DOHH2 (cell line): Measurements from ENCODE around the gene MT1X.

Source experiments
- H3F3A ChIP-seq: fragments of 200-600 bp; sonication (generic), shearing (Covaris generic); 2 replicates; pipeline ENCODE4 v1.6.0; 2016; ENCODE audit warnings: antibody characterized with exemption, mild to moderate bottlenecking; ENCODE audit not compliant: control insufficient read depth, insufficient read depth
- H3K27ac ChIP-seq: fragments of 200-600 bp; sonication (generic); 2 replicates; pipeline ENCODE4 v1.5.1; 2014; ENCODE audit warnings: low read depth, mild to moderate bottlenecking, low read length, moderate library complexity
- H3K27me3 ChIP-seq: fragments of 200-600 bp; sonication (generic); 2 replicates; pipeline ENCODE4 v1.6.1; 2014; ENCODE audit warnings: mild to moderate bottlenecking, low read length, mixed read lengths; ENCODE audit not compliant: control insufficient read depth
- H3K36me3 ChIP-seq: fragments of 200-600 bp; sonication (generic); 2 replicates; pipeline ENCODE4 v1.6.1; 2014; ENCODE audit warnings: mild to moderate bottlenecking, low read length, moderate library complexity, mixed read lengths; ENCODE audit not compliant: control insufficient read depth
- H3K4me1 ChIP-seq: fragments of 200-600 bp; sonication (generic); 2 replicates; pipeline ENCODE4 v1.6.1; 2014; ENCODE audit warnings: mild to moderate bottlenecking, low read length, mixed read lengths; ENCODE audit not compliant: control insufficient read depth
- H3K4me2 ChIP-seq: fragments of 200-600 bp; sonication (generic); 2 replicates; pipeline ENCODE4 v1.6.0; 2014; ENCODE audit warnings: mild to moderate bottlenecking, low read length, moderate library complexity
- H3K4me3 ChIP-seq: fragments of 200-600 bp; sonication (generic); 2 replicates; pipeline ENCODE4 v1.5.1; 2014; ENCODE audit warnings: mild to moderate bottlenecking, low read length, mixed read lengths
- H3K79me2 ChIP-seq: fragments of 200-600 bp; sonication (generic); 2 replicates; pipeline ENCODE4 v1.6.1; 2014; ENCODE audit warnings: mild to moderate bottlenecking, low read length, mixed read lengths; ENCODE audit not compliant: control insufficient read depth
- H3K9me2 ChIP-seq: fragments of 200-600 bp; sonication (generic); replicated peaks from 2 replicates; pipeline ENCODE4 v1.6.1; 2014; ENCODE audit warnings: mild to moderate bottlenecking, low read length, mixed read lengths; ENCODE audit not compliant: control insufficient read depth
- H3K9me3 ChIP-seq: fragments of 200-600 bp; sonication (generic); 2 replicates; pipeline ENCODE4 v1.6.1; 2014; ENCODE audit warnings: antibody characterized with exemption, low read length, mixed read lengths; ENCODE audit not compliant: control insufficient read depth, insufficient read depth
- H4K20me1 ChIP-seq: fragments of 200-600 bp; sonication (generic); 2 replicates; pipeline ENCODE4 v1.6.0; 2014; ENCODE audit warnings: low read depth, mild to moderate bottlenecking, antibody characterized with exemption, low read length, moderate library complexity; ENCODE audit not compliant: control insufficient read depth, insufficient read depth
- CTCF ChIP-seq: fragments of 200-600 bp; sonication (generic); IDR thresholded peaks from one replicate; pipeline ENCODE4 v1.5.1; 2014; ENCODE audit warnings: antibody characterized with exemption, mild to moderate bottlenecking, low read depth, low read length; ENCODE audit not compliant: poor library complexity, severe bottlenecking
- EZH2phosphoT487 ChIP-seq: fragments of 200-600 bp; sonication (generic); IDR thresholded peaks from 2 replicates; pipeline ENCODE4 v1.6.1; 2017; ENCODE audit warnings: borderline replicate concordance, mild to moderate bottlenecking, antibody characterized with exemption, low read length, moderate library complexity, mixed read lengths

The MT1X gene

GRCh38 chr16:56667581-56668571 is 14.4 kb upstream of the MT1X start, which contains the start of gene MT1G:
TSS of gene MT1G (minus strand) at chr16:56668065. CDS start at chr16:56667993, 72 bp downstream.
- Histone ChIP-seq H3K27me3 (peaks cover 71% of the 10 kb centered on the region), H3K4me2 (no peak within 1 kb of the TSS), H3K9me2 (no peaks in the 10 kb centered on the region), H3K9me3 (no peaks in the 10 kb centered on the region), H4K20me1 (no peaks in the 10 kb centered on the region), H3F3A (no peaks in the 10 kb centered on the region), H3K4me3 (no peak within 1 kb of the TSS), H3K4me1 (no peaks in the 10 kb centered on the region), H3K79me2 (no peaks in the 10 kb centered on the region), H3K36me3 (no peaks in the 10 kb centered on the region), H3K27ac (no peak within 1 kb of the TSS)
- TF ChIP-seq CTCF (no peak), EZH2phosphoT487 (0 out of 2 replicates have a peak, but pooled peaks have one; percentile 16)

GRCh38 chr16:56669005-56669839 is 13.0 kb upstream of the MT1X start, which contains the start of gene MT1H:
TSS of gene MT1H (plus strand) at chr16:56669814. CDS start at chr16:56669885, 71 bp downstream.
- Histone ChIP-seq H3F3A (no peaks in the 10 kb centered on the region), H4K20me1 (no peaks in the 10 kb centered on the region), H3K27ac (no peak within 1 kb of the TSS), H3K79me2 (no peaks in the 10 kb centered on the region), H3K9me2 (no peaks in the 10 kb centered on the region), H3K4me3 (no peak within 1 kb of the TSS), H3K36me3 (no peaks in the 10 kb centered on the region), H3K27me3 (peaks cover 77% of the 10 kb centered on the region), H3K4me1 (no peaks in the 10 kb centered on the region), H3K4me2 (no peak within 1 kb of the TSS), H3K9me3 (no peaks in the 10 kb centered on the region)
- TF ChIP-seq CTCF (no peak), EZH2phosphoT487 (no peak)

- Histone ChIP-seq H3K36me3 (no peaks in the 10 kb centered on the region), H3F3A (no peaks in the 10 kb centered on the region), H3K27ac (no peak overlapping the region), H4K20me1 (no peaks in the 10 kb centered on the region), H3K79me2 (no peaks in the 10 kb centered on the region), H3K4me2 (no peak overlapping the region), H3K9me3 (no peaks in the 10 kb centered on the region), H3K4me3 (no peak overlapping the region), H3K4me1 (no peaks in the 10 kb centered on the region), H3K27me3 (peaks cover 70% of the 10 kb centered on the region), H3K9me2 (no peaks in the 10 kb centered on the region)
- TF ChIP-seq EZH2phosphoT487 = no peak
- no peak for TF ChIP-seq CTCF
Measured at GRCh38 chr16:56669840-56670619, 12.2 kb upstream of the MT1X start.
